ENCODE results near the gene TAPBPL. TPM values are rescaled to one million over a fixed set of nuclear protein-coding genes. Genes with fewer than 3 reads are reported as not detected.
"Not testable (repeated sequence)": the region's sequence is repeated elsewhere in the genome, so short reads cannot be mapped to it uniquely, and the experiment has no call there.

Gene TAPBPL
- polyA plus RNA-seq, 3 donors = 89.3 to 145 (median 91.8) TPM

DNA sequence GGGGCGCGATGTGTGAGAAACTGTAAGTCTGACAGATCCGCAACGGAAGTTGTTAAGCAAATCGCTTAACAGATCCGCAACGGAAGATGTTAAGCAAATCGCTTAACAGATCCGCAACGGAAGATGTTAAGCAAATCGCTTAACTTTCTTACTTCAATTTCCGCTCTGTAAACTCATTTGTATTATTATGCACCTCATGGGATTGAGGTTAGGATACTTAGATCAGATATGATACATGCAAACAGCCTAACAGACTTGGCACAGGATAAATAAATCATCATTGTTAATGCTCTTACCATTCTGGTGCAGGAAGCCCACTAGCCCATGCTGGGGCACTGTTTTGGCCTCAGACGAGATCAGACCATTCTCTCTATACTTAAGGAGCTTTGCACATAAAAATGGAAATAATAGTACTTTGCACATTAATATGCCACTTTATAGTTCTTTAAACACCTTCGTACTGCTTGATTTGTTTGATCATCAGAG is 42.5 kb downstream of the TAPBPL start:
- peaks cover 0 to 3% (median 0%) of the 10 kb centered on the region in 3 donors for H3K27me3 Mint-ChIP-seq (ENCODE audit: low read depth in 3 of 3)
- peaks cover 64% of the 10 kb centered on the region for H3K79me2 ChIP-seq (ENCODE audit: insufficient read depth, low read length)
- H3K4me2 ChIP-seq (replicated peaks; ENCODE audit: extremely low read depth, low read length, poor library complexity, severe bottlenecking) = peak overlapping the region; percentile 93
- peak overlapping the region; percentile 62 to 88 for H3K27ac ChIP-seq (ENCODE audit: low read depth in 1 of 2, low read length in 2 of 2)
- H3K4me3 ChIP-seq (replicated peaks in 1 of 3; ENCODE audit: low read depth in 2 of 3, low read length in 3 of 3) = peak overlapping the region; percentile 61 to 92 (median 90)
- no peaks in the 10 kb centered on the region for H3K27me3 ChIP-seq (ENCODE audit: control insufficient read depth in 2 of 2, insufficient read depth in 2 of 2, low read length in 2 of 2)
- peak overlapping the region; percentile 6 for H3K9ac ChIP-seq (ENCODE audit: insufficient read depth, low read length, poor library complexity, severe bottlenecking)
- peaks cover 22% of the 10 kb centered on the region for H3K4me1 Mint-ChIP-seq
- H3K4me3 Mint-ChIP-seq = peak overlapping the region; percentile 97 to 98
- no peaks in the 10 kb centered on the region for H3K9me3 ChIP-seq (replicated peaks in 1 of 2; ENCODE audit: control insufficient read depth in 1 of 2, insufficient read depth in 1 of 2, low read length in 2 of 2)
- H3K9me3 Mint-ChIP-seq = no peaks in the 10 kb centered on the region
- H3K27ac Mint-ChIP-seq = peak overlapping the region; percentile 74 to 99 (median 96)
- H3K36me3 Mint-ChIP-seq = peaks cover 22 to 41% of the 10 kb centered on the region in 2 donors
- peak overlapping the region; percentile 94 for H2AFZ ChIP-seq (ENCODE audit: insufficient read depth, low read depth, low read length, poor library complexity, severe bottlenecking)
- intact Hi-C loops (cut with micrococcal nuclease) = no loop called here
- no peak for DNase-seq
- H3K4me1 ChIP-seq (ENCODE audit: control insufficient read depth in 1 of 2, insufficient read depth in 2 of 2, low read length in 2 of 2) = peaks cover 20 to 30% of the 10 kb centered on the region in 2 donors
- no peak for TF ChIP-seq CTCF (IDR thresholded peaks at IDR 0.05)
- H4K20me1 ChIP-seq (ENCODE audit: insufficient read depth, low read length) = peaks cover 10% of the 10 kb centered on the region
- H3K36me3 ChIP-seq (replicated peaks in 1 of 2; ENCODE audit: control insufficient read depth in 1 of 2, insufficient read depth in 2 of 2, low read length in 2 of 2) = peaks cover 34 to 45% of the 10 kb centered on the region in 2 donors
- WGBS (ENCODE audit: insufficient coverage) = no CpG with 5 or more reads among the region's 14 CpGs

GRCh38 chr12:6494968-6495367 is 43.1 kb downstream of the TAPBPL start:
- Mint-ChIP-seq H3K27ac (peak overlapping the region in 6 of 7 donors; percentile 5 to 96 (median 74)), H3K4me1 (peaks cover 22% of the 10 kb centered on the region), H3K36me3 (peaks cover 25 to 45% of the 10 kb centered on the region in 2 donors), H3K9me3 (no peaks in the 10 kb centered on the region), H3K4me3 (peak overlapping the region in 1 of 2 donors; percentile 98), H3K27me3 (ENCODE audit: low read depth in 3 of 3) (peaks cover 0 to 3% (median 0%) of the 10 kb centered on the region in 3 donors)
- WGBS (ENCODE audit: insufficient coverage) = no CpG with 5 or more reads among the region's 1 CpG
- H3K4me2 ChIP-seq (replicated peaks; ENCODE audit: extremely low read depth, low read length, poor library complexity, severe bottlenecking) = peak overlapping the region; percentile 93
- H3K9me3 ChIP-seq (replicated peaks in 1 of 2; ENCODE audit: control insufficient read depth in 1 of 2, insufficient read depth in 1 of 2, low read length in 2 of 2) = no peaks in the 10 kb centered on the region
- H4K20me1 ChIP-seq (ENCODE audit: insufficient read depth, low read length) = peaks cover 10% of the 10 kb centered on the region
- H3K4me3 ChIP-seq (replicated peaks in 1 of 3; ENCODE audit: low read depth in 2 of 3, low read length in 3 of 3) = peak overlapping the region in 1 of 3 experiments; percentile 92
- no peak overlapping the region for H2AFZ ChIP-seq (ENCODE audit: insufficient read depth, low read depth, low read length, poor library complexity, severe bottlenecking)
- H3K27me3 ChIP-seq (ENCODE audit: control insufficient read depth in 2 of 2, insufficient read depth in 2 of 2, low read length in 2 of 2) = no peaks in the 10 kb centered on the region
- TF ChIP-seq CTCF (IDR thresholded peaks at IDR 0.05) = no peak
- DNase-seq = peak in 1 of 3 donors; percentile 19
- H3K79me2 ChIP-seq (ENCODE audit: insufficient read depth, low read length) = peaks cover 71% of the 10 kb centered on the region
- H3K4me1 ChIP-seq (ENCODE audit: control insufficient read depth in 1 of 2, insufficient read depth in 2 of 2, low read length in 2 of 2) = peaks cover 20 to 30% of the 10 kb centered on the region in 2 donors
- H3K9ac ChIP-seq (ENCODE audit: insufficient read depth, low read length, poor library complexity, severe bottlenecking) = no peak overlapping the region
- H3K36me3 ChIP-seq (replicated peaks in 1 of 2; ENCODE audit: control insufficient read depth in 1 of 2, insufficient read depth in 2 of 2, low read length in 2 of 2) = peaks cover 40 to 52% of the 10 kb centered on the region in 2 donors
- intact Hi-C loops (cut with micrococcal nuclease) = loop anchor here in 1 of 2 donors (5.0 kb wide), 1 partner anchor 37 kb away; the partner anchor contains the start of gene GAPDH
- peak overlapping the region in 1 of 2 donors; percentile 62 for H3K27ac ChIP-seq (ENCODE audit: low read depth in 1 of 2, low read length in 2 of 2)

GRCh38 chr12:6497291-6497690 is 45.4 kb downstream of the TAPBPL start:
- not testable (repeated sequence) for H3K4me2 ChIP-seq (replicated peaks; ENCODE audit: extremely low read depth, low read length, poor library complexity, severe bottlenecking); H3K27me3 ChIP-seq (ENCODE audit: control insufficient read depth in 2 of 2, insufficient read depth in 2 of 2, low read length in 2 of 2); H3K4me3 Mint-ChIP-seq; H4K20me1 ChIP-seq (ENCODE audit: insufficient read depth, low read length); DNase-seq; H3K9me3 ChIP-seq (replicated peaks in 1 of 2; ENCODE audit: control insufficient read depth in 1 of 2, insufficient read depth in 1 of 2, low read length in 2 of 2); H2AFZ ChIP-seq (ENCODE audit: insufficient read depth, low read depth, low read length, poor library complexity, severe bottlenecking); H3K27ac ChIP-seq (ENCODE audit: low read depth in 1 of 2, low read length in 2 of 2); H3K9me3 Mint-ChIP-seq; H3K27me3 Mint-ChIP-seq (ENCODE audit: low read depth in 3 of 3); H3K4me3 ChIP-seq (replicated peaks in 1 of 3; ENCODE audit: low read depth in 2 of 3, low read length in 3 of 3); H3K9ac ChIP-seq (ENCODE audit: insufficient read depth, low read length, poor library complexity, severe bottlenecking)
- Mint-ChIP-seq H3K36me3 (peaks cover 19 to 39% of the 10 kb centered on the region in 2 donors), H3K4me1 (peaks cover 20% of the 10 kb centered on the region), H3K27ac (peak overlapping the region in 1 of 7 donors; percentile 76)
- Histone ChIP-seq H3K79me2 (ENCODE audit: insufficient read depth, low read length) (peaks cover 87% of the 10 kb centered on the region), H3K4me1 (ENCODE audit: control insufficient read depth in 1 of 2, insufficient read depth in 2 of 2, low read length in 2 of 2) (peaks cover 19 to 26% of the 10 kb centered on the region in 2 donors), H3K36me3 (replicated peaks in 1 of 2; ENCODE audit: control insufficient read depth in 1 of 2, insufficient read depth in 2 of 2, low read length in 2 of 2) (peaks cover 50 to 62% of the 10 kb centered on the region in 2 donors)
- intact Hi-C loops (cut with micrococcal nuclease) = loop anchor here in 1 of 2 donors (5.0 kb wide), 1 partner anchor 35 kb away; the partner anchor contains the start of gene GAPDH
- WGBS (ENCODE audit: insufficient coverage) = no CpG with 5 or more reads among the region's 3 CpGs
